ENCODE measurements around the gene TRIM28. TPM values are rescaled to one million over a fixed set of nuclear protein-coding genes. Genes with fewer than 3 reads are reported as not detected.

The TRIM28 gene
- total and polyA plus RNA-seq, 9 of the 15 experiments (the other 6 are each of a cell fraction or from before 2014, with no cell fraction given), result 12.1 to 797 (median 490) TPM

- TF ChIP-seq NFE2 (IDR thresholded peaks at IDR 0.05; ENCODE audit: low read depth) (no peak), BHLHE40 (IDR thresholded peaks at IDR 0.05; ENCODE audit: low read length) (peak; percentile 52; the same call in 1 of the 2 replicates), ZNF766 (CRISPR knock-in tag; conservative IDR thresholded peaks at IDR 0.05) (no peak), ZNF124 (CRISPR knock-in tag; IDR thresholded peaks at IDR 0.05) (no peak), E2F4 (CRISPR knock-in tag; IDR thresholded peaks at IDR 0.05; ENCODE audit: low read depth) (0 out of 2 replicates have a peak, but pooled peaks have one; percentile 46), LEF1 (IDR thresholded peaks at IDR 0.05) (no peak), SP1 (CRISPR knock-in tag; IDR thresholded peaks at IDR 0.05) (peak; percentile 60), RERE (CRISPR knock-in tag; IDR thresholded peaks at IDR 0.05; ENCODE audit: borderline replicate concordance) (no peak), MIER1 (IDR thresholded peaks at IDR 0.05; ENCODE audit: low read depth) (no peak), MXI1 (IDR thresholded peaks at IDR 0.05; ENCODE audit: low read depth, low read length) (0 out of 2 replicates have a peak, but pooled peaks have one; percentile 44), BRD9 (IDR thresholded peaks at IDR 0.05; ENCODE audit: low read depth, partially characterized antibody) (no peak), ZNF121 (CRISPR knock-in tag; conservative IDR thresholded peaks at IDR 0.05) (no peak), SMARCB1 (IDR thresholded peaks at IDR 0.05; ENCODE audit: insufficient read length, low read depth) (no peak), ILF3 (IDR thresholded peaks at IDR 0.05; ENCODE audit: borderline replicate concordance) (0 out of 2 replicates have a peak, but pooled peaks have one; percentile 40), CLOCK (CRISPR knock-in tag; IDR thresholded peaks at IDR 0.05; ENCODE audit: borderline replicate concordance) (no peak), ERF (CRISPR knock-in tag; IDR thresholded peaks at IDR 0.05) (peak; percentile 65; the same call in 1 of the 2 replicates), EZH2 (IDR thresholded peaks at IDR 0.05; ENCODE audit: borderline replicate concordance, low read depth, low read length) (no peak)
Observed at GRCh38 chr19:58513694-58514563, 29.9 kb upstream of the TRIM28 start (continued).

Data from K562 (cell line).